ENCODE results near the gene CPEB3. TPM values are rescaled to one million over a fixed set of nuclear protein-coding genes. Genes with fewer than 3 reads are reported as not detected.
"Not testable (repeated sequence)": the region's sequence is repeated elsewhere in the genome, so short reads cannot be mapped to it uniquely, and the experiment has no call there.

CPEB3 gene
- total RNA-seq, 1 donor from 2014 or later: 22.0 TPM

DNA sequence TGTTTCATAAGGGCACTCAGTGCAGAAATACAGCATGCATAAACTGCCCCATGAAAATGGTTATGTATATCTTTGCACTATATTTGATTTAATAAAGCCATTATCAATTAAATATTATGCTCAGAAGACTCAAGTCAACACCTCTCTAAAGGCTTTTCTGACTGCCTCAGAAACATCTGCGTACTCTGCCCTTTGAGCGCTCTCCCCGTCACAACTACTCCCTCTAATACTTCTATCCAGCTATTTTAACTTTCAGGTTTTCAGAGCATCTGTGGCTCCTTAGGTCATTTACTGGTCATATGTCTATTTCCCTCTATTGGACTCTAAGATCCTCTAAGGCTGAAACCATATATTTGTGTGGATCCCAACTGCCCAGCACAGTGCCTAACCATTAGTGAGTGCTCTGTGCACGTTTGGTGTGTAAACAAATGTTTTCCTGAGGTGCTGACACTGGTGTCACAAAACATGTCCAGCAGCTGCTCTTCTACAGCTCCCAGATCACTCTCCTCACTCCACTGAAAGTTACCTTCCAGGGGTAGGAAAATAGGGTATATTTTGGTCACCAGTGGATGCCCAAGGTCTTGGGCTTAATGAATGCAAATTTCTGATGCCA lies 188.2 kb downstream of the CPEB3 start:
- no peak for DNase-seq

GRCh38 chr10:92094960-92095359 lies 195.9 kb downstream of the CPEB3 start:
- no peak for DNase-seq

GRCh38 chr10:92091965-92092364 lies 198.9 kb downstream of the CPEB3 start:
- DNase-seq: no peak

- peak; percentile 30 for DNase-seq
Observed at GRCh38 chr10:92087750-92088395, 203.0 kb downstream of the CPEB3 start.

DNA sequence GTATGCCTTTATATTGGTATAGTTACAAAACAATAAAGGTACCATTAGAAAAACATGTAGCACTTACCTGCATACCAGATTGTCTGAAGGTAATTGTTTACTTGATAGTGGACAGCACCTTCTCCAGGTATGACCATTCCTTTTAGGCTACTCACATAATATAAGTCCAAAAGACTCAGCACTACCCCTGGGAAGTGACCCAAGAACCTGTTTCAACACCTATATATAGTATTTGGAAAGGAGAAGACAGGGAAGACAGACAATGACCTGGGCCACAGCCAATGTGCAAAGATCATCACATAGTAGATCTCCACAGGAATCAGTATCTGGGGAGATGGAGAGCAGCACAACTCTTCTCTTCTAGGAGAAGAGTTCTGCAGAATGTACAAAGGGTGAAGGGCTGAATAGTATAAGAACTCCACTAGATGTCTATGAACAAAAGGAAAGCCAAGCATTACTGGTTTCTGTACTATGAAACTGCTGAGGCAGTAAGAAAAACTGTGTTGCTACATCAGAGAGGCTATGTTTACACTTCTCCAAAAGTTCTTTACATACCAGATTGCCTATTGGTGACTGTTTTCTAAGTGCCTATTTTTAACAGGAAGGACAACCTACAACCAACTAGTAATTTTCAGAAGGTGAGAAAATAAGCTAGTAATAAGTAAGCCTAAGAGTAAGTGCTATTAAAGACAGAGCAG lies 208.1 kb downstream of the CPEB3 start:
- no peak for DNase-seq

DNA sequence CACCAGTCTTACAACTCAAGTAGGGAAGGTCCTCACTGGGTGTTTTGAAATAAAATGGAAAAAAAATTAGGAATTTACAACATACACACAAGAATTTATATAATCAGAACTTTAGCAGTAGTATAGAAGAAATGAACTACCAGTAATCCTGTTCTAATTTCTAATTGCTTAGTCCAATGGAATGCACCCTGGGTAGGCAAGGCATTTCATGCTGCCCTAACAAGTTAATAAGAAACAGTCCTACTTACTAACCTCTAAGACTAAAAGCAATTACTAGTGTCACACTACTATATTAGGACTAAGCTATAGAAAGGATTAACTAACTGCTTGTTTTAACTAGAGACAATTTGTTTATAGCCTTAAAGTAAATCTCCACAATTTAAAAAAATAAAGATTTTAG lies 209.2 kb downstream of the CPEB3 start:
- no peak for DNase-seq

DNA sequence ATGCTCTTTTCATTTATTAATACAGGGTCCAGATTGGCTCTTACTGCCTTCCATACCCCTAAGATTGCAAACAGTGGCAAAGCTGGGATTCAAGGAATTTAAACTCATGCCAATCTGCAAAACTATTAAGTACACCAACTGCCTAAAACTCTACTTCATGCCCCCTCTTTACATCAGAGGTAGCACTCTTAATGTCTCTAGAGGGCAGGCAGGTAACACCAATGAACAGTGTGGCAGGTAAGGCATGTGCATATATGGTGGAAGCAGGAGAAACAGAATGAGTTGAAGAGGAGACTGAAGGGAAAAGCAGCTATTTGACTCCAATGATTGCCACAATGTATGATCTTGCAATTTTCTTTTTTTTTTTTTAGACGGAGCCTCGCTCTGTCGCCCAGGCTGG lies 210.6 kb downstream of the CPEB3 start:
- DNase-seq: no peak

GRCh38 chr10:92079003-92079402 lies 211.9 kb downstream of the CPEB3 start:
- no peak for DNase-seq

- no peak for DNase-seq
Observed at GRCh38 chr10:92076722-92077121, 214.2 kb downstream of the CPEB3 start.

DNA sequence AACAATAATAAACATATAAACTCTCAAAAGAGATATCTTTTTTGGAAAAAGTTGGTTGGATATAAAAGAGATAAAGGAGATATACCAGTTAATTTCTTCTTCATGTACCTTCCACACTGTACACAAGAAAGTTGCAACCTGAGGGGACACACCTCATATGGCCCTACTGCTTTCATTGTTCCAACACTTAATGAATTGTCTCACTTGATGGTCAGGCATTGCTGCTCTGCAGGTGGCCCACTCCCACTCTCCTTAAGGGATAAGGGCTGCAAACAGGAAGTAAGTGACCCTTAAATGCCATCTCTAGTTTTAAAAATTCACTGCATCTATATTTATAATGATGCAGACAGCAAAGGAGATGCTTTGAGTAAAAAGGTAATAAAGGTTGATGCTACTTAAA lies 215.0 kb downstream of the CPEB3 start:
- no peak for DNase-seq

DNA sequence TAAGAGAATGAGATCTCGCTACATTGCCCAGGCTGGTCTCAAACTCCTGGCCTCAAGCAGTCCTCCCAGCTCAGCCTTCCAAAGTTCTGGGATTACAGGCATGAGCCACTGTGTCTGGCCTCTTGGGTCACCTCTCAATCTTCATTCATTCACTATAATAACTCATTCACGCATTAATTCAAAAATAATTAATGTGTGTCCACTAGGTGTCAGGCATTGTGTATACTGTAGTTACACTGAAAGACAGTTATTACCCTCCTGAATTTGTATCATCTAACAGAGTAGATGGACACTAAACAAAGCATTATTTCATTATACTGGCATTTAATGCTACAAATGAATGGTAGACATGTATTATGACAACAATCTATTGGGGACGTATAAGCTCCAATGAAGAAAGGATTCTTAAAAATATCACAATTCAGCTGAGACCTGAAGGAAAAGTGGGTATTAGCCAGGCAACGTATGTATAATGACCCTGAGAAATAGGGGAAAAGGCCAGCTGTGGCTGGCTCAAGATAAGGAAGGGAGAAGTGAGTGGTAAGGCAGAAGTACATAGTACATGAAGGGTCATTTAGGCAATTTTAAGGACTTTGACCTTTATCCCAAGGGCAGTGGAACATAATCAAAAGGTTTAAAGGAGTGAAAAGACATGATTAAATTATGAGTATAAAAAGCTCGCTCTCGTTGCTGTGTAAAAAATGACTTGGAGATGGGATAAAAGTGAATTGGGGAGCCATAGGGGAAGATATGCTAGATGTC lies 216.6 kb downstream of the CPEB3 start:
- DNase-seq: no peak

DNA sequence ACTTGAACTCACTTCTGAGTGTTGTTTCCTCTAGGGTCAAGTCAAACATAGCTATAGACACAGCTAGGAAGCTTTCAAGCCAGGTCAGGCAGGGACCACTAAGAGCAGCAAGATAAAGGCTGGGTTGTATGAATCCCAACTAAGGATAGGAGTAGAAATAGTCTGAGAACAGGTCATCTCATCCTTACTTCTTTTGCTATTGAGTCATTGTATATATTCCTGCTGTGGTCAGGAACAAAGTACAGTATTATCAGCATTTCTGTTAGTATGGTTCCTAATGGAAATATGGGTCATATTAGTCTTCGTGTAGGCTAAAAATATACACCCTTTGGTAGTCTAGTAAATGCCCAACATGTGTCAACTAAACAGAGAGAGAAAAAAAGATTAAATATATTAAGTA lies 222.0 kb downstream of the CPEB3 start:
- DNase-seq: no peak

- DNase-seq: no peak
Observed at GRCh38 chr10:92066386-92066785, 224.5 kb downstream of the CPEB3 start.

GRCh38 chr10:92064506-92064905 lies 226.4 kb downstream of the CPEB3 start:
- DNase-seq: no peak

DNA sequence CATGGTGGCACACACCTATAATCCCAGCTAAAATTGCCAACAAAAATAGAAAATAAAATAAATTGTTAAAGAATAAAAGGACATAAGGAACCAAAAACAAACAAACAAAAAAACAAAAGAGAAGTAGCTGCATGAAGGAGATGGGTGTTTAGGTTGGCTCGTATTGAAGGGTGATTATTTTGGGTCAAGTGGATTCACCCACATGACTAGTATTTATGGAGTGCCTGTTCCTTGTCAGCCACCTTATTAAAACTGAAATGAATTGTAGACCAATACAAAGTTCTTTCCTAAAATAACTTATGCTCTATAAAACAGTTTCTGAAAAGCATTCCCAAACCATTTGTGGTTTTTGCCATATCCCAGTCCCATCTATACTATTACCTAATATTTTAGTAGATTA lies 228.6 kb downstream of the CPEB3 start:
- DNase-seq: no peak

- no peak for DNase-seq
Observed at GRCh38 chr10:92054807-92055206, 236.1 kb downstream of the CPEB3 start.

DNA sequence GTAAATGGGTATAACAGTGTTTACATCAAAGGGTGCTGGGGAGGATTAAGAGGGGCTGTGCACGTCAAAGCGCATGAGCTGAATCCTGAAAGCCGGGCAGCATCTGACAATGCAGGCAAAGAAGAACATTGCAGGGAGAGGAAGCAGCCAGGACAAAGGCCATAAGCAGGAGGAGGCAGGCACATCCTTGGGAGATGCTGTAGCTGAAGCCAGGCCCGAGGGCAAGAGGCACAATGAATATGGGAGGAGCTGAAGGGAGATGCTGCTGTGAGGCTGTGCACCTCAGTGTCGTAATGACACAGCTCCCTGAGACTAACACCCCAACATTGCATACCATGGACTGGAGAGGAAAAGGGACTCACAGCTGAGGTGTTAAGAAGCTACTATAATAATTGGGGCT lies 238.1 kb downstream of the CPEB3 start:
- DNase-seq: no peak

DNA sequence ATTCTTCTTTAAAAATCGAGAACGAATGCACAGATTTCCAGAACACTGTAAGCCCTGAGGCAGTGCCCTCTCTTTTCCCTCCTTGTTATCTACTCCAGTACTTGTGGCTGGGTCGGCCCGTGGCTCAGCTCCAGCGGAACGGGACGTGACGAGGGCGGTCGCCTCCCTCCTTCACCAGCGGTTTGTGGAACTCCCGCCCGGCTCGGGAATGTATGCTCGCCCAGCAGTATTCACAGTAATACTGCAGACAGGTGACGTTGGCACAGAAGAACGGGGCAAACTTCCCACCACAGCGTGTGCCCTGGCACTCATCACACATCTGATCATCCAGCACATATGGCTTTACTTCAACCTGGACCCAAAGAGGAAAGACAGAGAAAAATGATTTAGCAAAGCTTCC lies 238.8 kb downstream of the CPEB3 start:
- no peak for DNase-seq

DNA sequence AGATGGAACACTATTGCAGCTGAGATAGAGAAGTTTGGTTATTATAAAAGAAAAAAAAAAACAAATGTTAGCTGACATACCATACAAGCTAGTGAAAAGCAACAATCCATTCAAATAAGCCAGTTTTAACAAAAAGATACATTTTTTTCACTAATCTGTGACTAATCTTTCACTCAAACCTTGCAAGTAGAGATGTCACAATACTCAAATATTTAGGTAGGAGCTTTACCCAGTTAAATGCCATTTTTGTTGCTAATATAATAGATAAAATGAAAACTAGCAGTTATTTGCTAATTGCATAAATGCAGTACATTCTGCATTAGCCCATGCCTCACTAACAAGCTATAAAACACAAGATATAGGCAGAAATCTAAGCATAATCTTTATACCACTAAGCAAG lies 243.7 kb downstream of the CPEB3 start:
- no peak for DNase-seq

DNA sequence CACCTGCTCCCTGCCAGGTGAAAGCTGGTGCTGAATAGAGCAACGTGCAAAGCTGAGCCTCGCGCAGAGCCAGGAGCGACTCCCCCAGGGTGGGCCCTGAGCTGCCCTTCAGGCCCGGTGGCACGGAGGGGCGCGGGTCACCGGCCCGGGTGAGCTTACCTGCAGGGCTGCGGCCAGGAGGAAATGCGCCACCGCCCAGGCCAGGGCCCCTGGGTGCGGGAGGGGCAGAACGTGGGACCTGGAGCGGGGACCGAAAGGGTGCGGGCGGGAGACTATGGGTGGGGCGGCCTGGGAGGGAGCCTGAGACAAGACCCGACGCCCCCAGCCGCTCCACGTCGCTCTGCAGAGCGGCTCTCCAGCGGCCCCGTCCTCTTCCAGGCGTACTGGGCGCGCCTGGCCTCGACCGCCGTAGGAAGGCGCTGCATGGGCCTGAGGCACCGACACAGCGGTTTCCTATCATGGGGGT lies 245.2 kb downstream of the CPEB3 start:
- DNase-seq: no peak

DNA sequence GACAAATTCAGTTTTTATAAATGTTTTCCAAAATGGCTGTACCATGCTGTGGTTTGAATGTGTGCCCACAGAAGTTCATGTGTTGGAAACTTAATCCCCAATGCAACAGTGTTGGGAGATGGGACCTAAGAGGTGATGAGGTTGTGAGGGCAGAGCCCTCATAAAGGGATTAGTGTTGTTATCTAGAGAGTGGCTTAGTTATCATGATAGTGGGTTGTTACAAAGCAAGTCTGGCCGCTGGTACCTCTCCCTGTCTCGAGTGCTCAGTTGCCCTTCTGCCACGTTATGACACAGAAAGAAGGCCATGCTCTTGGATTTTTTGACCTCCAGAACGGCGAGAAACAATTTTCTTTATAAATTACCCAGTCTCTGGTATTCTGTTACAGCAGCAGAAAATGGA lies 248.3 kb downstream of the CPEB3 start:
- DNase-seq: no peak

DNA sequence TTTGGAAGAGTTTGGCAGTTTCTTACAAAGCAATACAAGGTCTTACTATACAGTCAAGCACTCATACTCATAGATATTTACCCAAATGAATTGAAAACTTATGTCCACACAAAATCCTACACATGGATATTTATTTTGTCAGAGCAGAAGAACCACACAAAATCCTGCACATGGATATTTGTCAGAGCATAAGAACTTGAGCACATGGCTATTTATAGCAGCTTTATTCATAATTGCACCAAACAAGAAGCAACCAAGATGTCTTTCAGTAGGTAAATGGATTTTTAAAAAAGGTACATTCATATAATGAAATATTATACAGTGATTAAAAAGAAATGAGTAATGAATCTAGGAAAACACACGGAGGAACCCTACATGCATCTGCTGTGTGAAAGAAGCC lies 251.9 kb downstream of the CPEB3 start:
- no peak for DNase-seq

- DNase-seq: not testable (repeated sequence)
Observed at GRCh38 chr10:92033070-92033469, 257.8 kb downstream of the CPEB3 start.
